ENCODE results near the gene BRD7. TPM values are rescaled to one million over a fixed set of nuclear protein-coding genes. Genes with fewer than 3 reads are reported as not detected.

Gene BRD7
- total and polyA plus RNA-seq, 2 of the 13 experiments (the other 11 are each of a cell fraction or from before 2014, with no cell fraction given), result 82.3 to 149 TPM

- TF ChIP-seq ZNF75D (CRISPR knock-in tag; IDR thresholded peaks at IDR 0.05; ENCODE audit: borderline replicate concordance), result no peak
- no peak for TF ChIP-seq ZNF232 (CRISPR knock-in tag; IDR thresholded peaks at IDR 0.05; ENCODE audit: borderline replicate concordance)
- TF ChIP-seq CHD4 (IDR thresholded peaks at IDR 0.05; ENCODE audit: borderline replicate concordance, low read length), result peak; percentile 86
- no peak for TF ChIP-seq RELA (CRISPR knock-in tag; IDR thresholded peaks at IDR 0.05)
- TF ChIP-seq ZNF576 (CRISPR knock-in tag; IDR thresholded peaks at IDR 0.05), result no peak
- TF ChIP-seq ZNF839 (CRISPR knock-in tag; IDR thresholded peaks at IDR 0.05; ENCODE audit: borderline replicate concordance), result no peak
- TF ChIP-seq SP2 (CRISPR knock-in tag; IDR thresholded peaks at IDR 0.05), result no peak
- TF ChIP-seq PITX1 (CRISPR knock-in tag; IDR thresholded peaks at IDR 0.05), result no peak
- no peak for TF ChIP-seq ZNF414 (CRISPR knock-in tag; IDR thresholded peaks at IDR 0.05)
- no peak for TF ChIP-seq DRAP1 (CRISPR knock-in tag; IDR thresholded peaks at IDR 0.05)
- no peak for TF ChIP-seq SOX6 (IDR thresholded peaks at IDR 0.05)
- TF ChIP-seq SOX6 (CRISPR knock-in tag; IDR thresholded peaks at IDR 0.05), result no peak
- no peak for TF ChIP-seq IRX3 (CRISPR knock-in tag; IDR thresholded peaks at IDR 0.05; ENCODE audit: borderline replicate concordance, low read depth)
- TF ChIP-seq U2AF1 (optimal IDR thresholded peaks at IDR 0.05; ENCODE audit: low read depth, low read length), result no peak
- no peak for TF ChIP-seq TCF12 (IDR thresholded peaks at IDR 0.05)
- TF ChIP-seq TCF12 (CRISPR knock-in tag; IDR thresholded peaks at IDR 0.05), result no peak
- no peak for TF ChIP-seq XBP1 (CRISPR knock-in tag; IDR thresholded peaks at IDR 0.05)
- TF ChIP-seq ZBTB7A (CRISPR knock-in tag; IDR thresholded peaks at IDR 0.05), result 0 out of 2 replicates have a peak, but pooled peaks have one; percentile 42
- no peak for TF ChIP-seq NFYC (CRISPR knock-in tag; IDR thresholded peaks at IDR 0.05)
- TF ChIP-seq STAT6 (CRISPR knock-in tag; IDR thresholded peaks at IDR 0.05; ENCODE audit: borderline replicate concordance), result no peak
- no peak for TF ChIP-seq HNRNPK (IDR thresholded peaks at IDR 0.05; ENCODE audit: low read depth, low read length, poor library complexity, severe bottlenecking)
- TF ChIP-seq KLF6 (CRISPR knock-in tag; IDR thresholded peaks at IDR 0.05), result no peak
- TF ChIP-seq ZNF281 (CRISPR knock-in tag; IDR thresholded peaks at IDR 0.05; ENCODE audit: borderline replicate concordance), result peak; percentile 34; the same call in 1 of the 2 replicates
- TF ChIP-seq ZNF652 (CRISPR knock-in tag; IDR thresholded peaks at IDR 0.05; ENCODE audit: borderline replicate concordance, low read depth), result no peak
Measured at GRCh38 chr16:50381679-50382440, 13.1 kb upstream of the BRD7 start (continued).

All from HepG2 (cell line).